ENCODE measurements around the gene APLP1. TPM values are rescaled to one million over a fixed set of nuclear protein-coding genes. Genes with fewer than 3 reads are reported as not detected.

The APLP1 gene
- total and polyA plus RNA-seq, 12 donors: 2.7 to 63.5 (median 24.9) TPM

DNA sequence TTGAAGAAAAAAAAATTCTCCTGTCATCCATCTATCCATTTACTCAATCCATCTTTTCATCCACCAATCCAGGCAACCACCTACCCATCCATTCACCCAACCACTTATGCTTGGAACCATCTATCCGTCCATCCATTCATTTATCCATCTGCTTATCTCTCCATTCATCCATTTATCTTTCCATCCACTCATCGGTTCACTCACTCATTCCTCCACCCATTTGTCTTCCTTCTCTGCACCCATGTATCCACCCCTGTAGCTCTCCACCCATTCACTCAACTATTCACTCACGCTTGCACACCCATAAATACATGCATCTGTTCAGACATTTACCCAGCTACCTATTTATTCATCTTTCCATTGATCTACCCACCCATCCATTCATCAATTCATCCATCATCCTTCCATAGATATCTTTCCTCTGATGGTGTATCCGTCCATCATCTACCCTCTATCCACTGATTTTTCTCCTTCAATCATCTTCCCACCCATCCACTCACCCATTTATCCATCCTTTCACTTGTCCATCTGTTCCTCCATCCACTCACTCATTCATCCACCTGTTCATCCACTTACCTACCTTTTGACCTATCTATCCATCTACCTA, 25.6 kb upstream of the APLP1 start:
- ATAC-seq: no peak
- intact Hi-C loops (cut with DNase I): no loop called here
- peaks cover 0 to 23% (median 8%) of the 10 kb centered on the region in 11 donors for H3K9me3 ChIP-seq

DNA sequence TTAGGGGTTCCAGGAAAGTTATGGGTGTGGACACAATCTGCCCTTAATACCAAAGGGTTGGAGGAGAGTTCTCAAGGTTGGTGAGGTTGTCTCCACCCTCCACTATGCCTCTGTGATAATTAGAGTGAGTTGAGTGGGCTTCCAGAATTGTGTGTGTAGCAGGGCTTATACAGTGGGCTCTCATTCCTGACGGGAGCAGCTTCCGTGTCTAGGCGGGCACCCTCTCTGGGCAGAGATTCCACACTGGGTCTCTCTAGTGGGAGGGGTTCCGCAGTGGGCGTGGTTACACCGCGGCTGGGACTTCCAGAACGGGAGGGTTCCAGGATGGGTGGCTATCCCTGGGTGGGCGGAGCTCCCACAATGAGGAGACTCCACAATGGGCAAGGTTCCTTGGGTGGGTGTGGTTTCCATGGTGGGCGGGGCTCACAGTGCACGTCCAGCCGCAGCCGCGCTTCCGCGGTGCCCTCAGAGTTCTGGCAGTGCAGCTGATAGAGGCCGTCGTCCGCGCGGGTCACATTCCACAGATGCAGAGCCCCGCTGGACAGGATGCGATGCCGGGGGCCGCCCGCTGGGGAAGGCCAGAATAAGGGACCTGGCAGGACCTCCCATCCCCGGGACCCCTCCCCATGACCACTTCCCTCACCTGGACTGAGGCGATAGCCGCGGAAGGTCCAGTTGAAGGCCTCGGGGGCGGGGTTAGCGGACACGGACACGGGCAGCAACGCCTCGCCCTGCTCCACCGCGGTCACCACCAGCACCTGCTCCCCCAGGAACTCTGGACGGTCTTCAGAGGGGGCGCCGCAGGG, 24.5 kb upstream of the APLP1 start:
- H3K27me3 ChIP-seq: peaks cover 26 to 74% (median 71%) of the 10 kb centered on the region in 7 donors
- 6 to 8% methylated on average over 41 to 42 of the region's 42 CpGs for WGBS, 2 donors
- ATAC-seq: peak in 2 of 8 donors; percentile 16 to 27

More for the DNA sequence above, 25.6 kb upstream of the APLP1 start:
- Histone ChIP-seq H3K36me3 (no peaks in the 10 kb centered on the region), H3K27me3 (peaks cover 26 to 70% (median 59%) of the 10 kb centered on the region in 7 donors), H3K27ac (no peak overlapping the region), H3K4me1 (peaks cover 6 to 23% (median 12%) of the 10 kb centered on the region in 9 donors), H3K4me3 (no peak overlapping the region)
- no peak for DNase-seq
- WGBS, 2 donors: 84 to 85% methylated on average over 4 of the region's 4 CpGs
- TF ChIP-seq CTCF (IDR thresholded peaks at IDR 0.05): no peak

DNA sequence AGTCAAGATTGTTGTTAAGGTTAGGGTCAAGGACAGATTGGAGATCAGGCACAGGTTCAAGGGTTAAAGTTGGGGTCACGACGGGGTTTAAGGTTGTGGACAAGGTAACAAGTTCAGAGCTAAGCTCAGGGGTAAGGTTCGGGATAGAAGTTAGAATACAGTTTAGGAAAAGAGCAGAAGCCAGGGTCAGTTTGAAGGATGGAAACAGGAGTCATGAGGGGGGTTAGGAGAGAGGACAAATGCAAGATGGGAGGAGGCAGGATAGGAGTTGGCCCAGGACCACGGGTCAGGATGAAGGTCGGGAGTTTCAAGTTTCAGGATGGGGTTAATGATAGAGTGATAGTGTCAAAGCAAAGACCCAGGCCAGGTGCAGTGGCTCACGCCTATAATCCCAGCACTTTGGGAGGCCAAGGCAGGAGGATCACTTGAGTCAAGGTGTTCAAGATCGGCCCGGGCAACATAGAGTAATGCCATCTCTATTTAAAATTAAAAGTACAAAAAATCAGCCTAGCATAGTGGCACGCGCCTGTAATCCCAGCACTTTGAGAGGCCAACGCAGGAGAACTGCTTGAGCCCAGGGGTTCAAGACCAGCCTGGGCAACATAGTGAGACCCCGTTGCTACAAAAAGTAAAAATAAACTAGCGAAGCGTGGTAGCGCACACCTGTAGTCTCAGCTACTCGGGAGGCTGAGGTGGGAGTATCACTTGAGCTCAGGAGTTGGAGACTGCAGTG, 23.7 kb upstream of the APLP1 start:
- DNase-seq: no peak
- ATAC-seq: no peak
- no peak overlapping the region for H3K27ac ChIP-seq
- no peak for TF ChIP-seq CTCF (IDR thresholded peaks at IDR 0.05)
- H3K4me3 ChIP-seq: peak overlapping the region in 3 of 10 donors; percentile 22 to 34 (median 29)
- WGBS, 2 donors: 57 to 60% methylated on average over 16 of the region's 16 CpGs
- H3K27me3 ChIP-seq: peaks cover 26 to 82% (median 78%) of the 10 kb centered on the region in 7 donors
- peaks cover 6 to 23% (median 12%) of the 10 kb centered on the region in 9 donors for H3K4me1 ChIP-seq
- intact Hi-C loops (cut with DNase I): no loop called here
- peaks cover 0 to 5% (median 0%) of the 10 kb centered on the region in 11 donors for H3K9me3 ChIP-seq
- no peaks in the 10 kb centered on the region for H3K36me3 ChIP-seq

More for the DNA sequence above, 24.5 kb upstream of the APLP1 start:
- H3K9me3 ChIP-seq: peaks cover 0 to 13% (median 3%) of the 10 kb centered on the region in 11 donors
- no peak overlapping the region for H3K27ac ChIP-seq
- no peaks in the 10 kb centered on the region for H3K36me3 ChIP-seq
- intact Hi-C loops (cut with DNase I): no loop called here
- no peak for TF ChIP-seq CTCF (IDR thresholded peaks at IDR 0.05)
- no peak overlapping the region for H3K4me3 ChIP-seq
- DNase-seq: no peak
- H3K4me1 ChIP-seq: peaks cover 6 to 23% (median 12%) of the 10 kb centered on the region in 9 donors
